ENCODE results near the gene SGMS1. TPM values are rescaled to one million over a fixed set of nuclear protein-coding genes. Genes with fewer than 3 reads are reported as not detected.

SGMS1 gene
- total RNA-seq, 1 donor from 2014 or later = 128 TPM

GRCh38 chr10:50470345-50470744 is 153.4 kb downstream of the SGMS1 start:
- Histone ChIP-seq H3K4me1 (peaks cover 2 to 15% of the 10 kb centered on the region in 2 donors), H3K4me3 (no peak overlapping the region), H3K36me3 (no peaks in the 10 kb centered on the region), H3K27me3 (no peaks in the 10 kb centered on the region), H3K9me3 (no peaks in the 10 kb centered on the region), H3K27ac (no peak overlapping the region)
- intact Hi-C loops (cut with DNase I) = no loop called here
- no peak for DNase-seq (ENCODE audit: low spot score in 2 of 2)
- TF ChIP-seq CTCF (IDR thresholded peaks at IDR 0.05) = no peak

GRCh38 chr10:50469778-50470193 is 154.0 kb downstream of the SGMS1 start:
- no peak for TF ChIP-seq CTCF (IDR thresholded peaks at IDR 0.05)
- Histone ChIP-seq H3K27me3 (no peaks in the 10 kb centered on the region), H3K4me1 (peaks cover 2 to 15% of the 10 kb centered on the region in 2 donors), H3K4me3 (no peak overlapping the region), H3K9me3 (no peaks in the 10 kb centered on the region), H3K36me3 (no peaks in the 10 kb centered on the region), H3K27ac (no peak overlapping the region)
- DNase-seq (ENCODE audit: low spot score in 2 of 2) = no peak
- intact Hi-C loops (cut with DNase I) = no loop called here

GRCh38 chr10:50469288-50469687 is 154.5 kb downstream of the SGMS1 start:
- H3K4me3 ChIP-seq = no peak overlapping the region
- H3K27ac ChIP-seq = no peak overlapping the region
- no peak for DNase-seq (ENCODE audit: low spot score in 2 of 2)
- no peaks in the 10 kb centered on the region for H3K36me3 ChIP-seq
- H3K9me3 ChIP-seq = no peaks in the 10 kb centered on the region
- intact Hi-C loops (cut with DNase I) = no loop called here
- TF ChIP-seq CTCF (IDR thresholded peaks at IDR 0.05) = no peak
- peaks cover 2 to 15% of the 10 kb centered on the region in 2 donors for H3K4me1 ChIP-seq
- no peaks in the 10 kb centered on the region for H3K27me3 ChIP-seq

GRCh38 chr10:50467209-50467608 is 156.5 kb downstream of the SGMS1 start:
- H3K27me3 ChIP-seq = no peaks in the 10 kb centered on the region
- intact Hi-C loops (cut with DNase I) = no loop called here
- no peak overlapping the region for H3K27ac ChIP-seq
- no peaks in the 10 kb centered on the region for H3K9me3 ChIP-seq
- TF ChIP-seq CTCF (IDR thresholded peaks at IDR 0.05) = no peak
- DNase-seq (ENCODE audit: low spot score in 2 of 2) = no peak
- no peaks in the 10 kb centered on the region for H3K36me3 ChIP-seq
- H3K4me1 ChIP-seq = peaks cover 2 to 15% of the 10 kb centered on the region in 2 donors
- H3K4me3 ChIP-seq = no peak overlapping the region

GRCh38 chr10:50464004-50464409 is 159.7 kb downstream of the SGMS1 start:
- no peaks in the 10 kb centered on the region for H3K27me3 ChIP-seq
- DNase-seq (ENCODE audit: low spot score in 2 of 2) = no peak
- H3K36me3 ChIP-seq = peaks cover 4 to 11% of the 10 kb centered on the region in 2 donors
- H3K27ac ChIP-seq = no peak overlapping the region
- H3K4me1 ChIP-seq = peaks cover 0 to 1% of the 10 kb centered on the region in 2 donors
- H3K9me3 ChIP-seq = no peaks in the 10 kb centered on the region
- no peak for TF ChIP-seq CTCF (IDR thresholded peaks at IDR 0.05)
- no peak overlapping the region for H3K4me3 ChIP-seq
- intact Hi-C loops (cut with DNase I) = no loop called here

GRCh38 chr10:50461834-50462233 is 161.9 kb downstream of the SGMS1 start:
- Histone ChIP-seq H3K4me3 (no peak overlapping the region), H3K36me3 (peaks cover 4 to 11% of the 10 kb centered on the region in 2 donors), H3K4me1 (no peaks in the 10 kb centered on the region), H3K27me3 (no peaks in the 10 kb centered on the region), H3K27ac (no peak overlapping the region), H3K9me3 (no peaks in the 10 kb centered on the region)
- DNase-seq (ENCODE audit: low spot score in 2 of 2) = no peak
- no peak for TF ChIP-seq CTCF (IDR thresholded peaks at IDR 0.05)
- intact Hi-C loops (cut with DNase I) = no loop called here

Data from ascending aorta (tissue), 2 donors.